Measurements from ENCODE around the gene SPATA19.
"Not testable (repeated sequence)": the region's sequence is repeated elsewhere in the genome, so short reads cannot be mapped to it uniquely, and the experiment has no call there.

Gene SPATA19, protein sequence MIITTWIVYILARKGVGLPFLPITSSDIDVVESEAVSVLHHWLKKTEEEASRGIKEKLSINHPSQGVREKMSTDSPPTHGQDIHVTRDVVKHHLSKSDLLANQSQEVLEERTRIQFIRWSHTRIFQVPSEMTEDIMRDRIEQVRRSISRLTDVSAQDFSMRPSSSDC

DNA sequence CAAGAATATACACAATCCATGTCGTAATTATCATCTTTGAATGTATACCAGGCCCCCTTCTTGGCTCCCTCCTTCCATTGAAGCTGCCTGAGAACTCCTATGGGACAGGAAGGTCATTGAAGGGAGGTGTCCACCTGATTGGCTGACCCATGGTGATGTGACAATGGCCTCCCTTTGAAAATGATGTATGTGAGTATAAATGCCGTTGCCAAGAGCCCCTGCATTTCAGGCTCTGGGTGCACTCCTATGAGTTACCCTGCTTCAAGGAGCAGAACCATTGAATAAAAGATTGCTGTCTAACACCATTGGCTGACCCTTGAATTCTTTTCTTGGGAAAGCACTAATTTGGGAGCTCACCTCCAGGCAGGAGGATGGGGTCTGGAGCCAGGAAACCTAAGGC is at the start of gene SPATA19:
SPATA19 (minus strand) TSS at position 101 of the 400 bp plus-strand sequence; CDS start at position 34, 67 bp downstream.
- no peak for DNase-seq

DNA sequence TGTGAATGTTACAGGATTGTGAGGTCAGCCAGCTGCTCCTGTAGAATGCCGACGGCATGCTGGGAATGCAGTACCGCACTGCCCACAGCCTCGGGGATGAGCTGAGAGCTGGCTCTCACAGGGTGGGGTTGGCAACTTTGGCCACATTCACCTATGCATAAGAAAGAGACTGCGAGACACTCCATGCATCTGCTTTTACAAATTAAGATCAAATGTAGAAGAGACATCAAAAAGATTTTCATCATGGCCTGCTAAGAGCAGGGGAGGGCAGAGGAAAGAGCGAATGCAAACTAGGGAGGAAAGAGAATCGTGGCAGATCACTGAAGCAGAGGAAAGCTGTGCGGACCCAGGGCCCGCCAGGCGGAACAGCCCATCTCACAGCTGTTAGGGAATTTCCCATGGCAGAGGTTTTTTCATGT is 49.8 kb upstream of the SPATA19 start:
- DNase-seq = no peak

- no peak for DNase-seq
Observed at GRCh38 chr11:133893381-133893780, 48.1 kb upstream of the SPATA19 start.

GRCh38 chr11:133892584-133893380 is 47.5 kb upstream of the SPATA19 start:
- DNase-seq = no peak

GRCh38 chr11:133892126-133892525 is 46.8 kb upstream of the SPATA19 start:
- DNase-seq = no peak

DNA sequence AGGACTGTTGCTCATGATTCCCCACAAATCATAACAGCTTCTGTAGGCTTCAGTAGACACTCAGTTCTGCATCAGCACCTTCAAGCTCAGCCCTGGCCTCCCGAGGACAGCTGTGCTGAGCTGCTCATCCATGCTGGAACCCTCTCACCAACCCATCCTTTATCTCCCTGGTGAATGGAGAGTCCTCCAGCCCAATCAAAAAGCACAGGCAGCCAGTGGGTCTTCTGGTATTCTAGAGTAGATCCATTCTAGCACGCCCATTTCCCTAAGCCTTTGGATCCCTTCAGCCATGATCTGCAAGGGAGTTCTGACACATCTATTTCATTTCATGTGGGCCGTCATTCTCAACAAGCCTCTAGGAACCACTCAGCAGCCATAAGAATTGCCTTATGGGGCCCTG is 44.6 kb upstream of the SPATA19 start:
- DNase-seq = no peak

- no peak for DNase-seq
Observed at GRCh38 chr11:133889188-133889587, 43.9 kb upstream of the SPATA19 start.

DNA sequence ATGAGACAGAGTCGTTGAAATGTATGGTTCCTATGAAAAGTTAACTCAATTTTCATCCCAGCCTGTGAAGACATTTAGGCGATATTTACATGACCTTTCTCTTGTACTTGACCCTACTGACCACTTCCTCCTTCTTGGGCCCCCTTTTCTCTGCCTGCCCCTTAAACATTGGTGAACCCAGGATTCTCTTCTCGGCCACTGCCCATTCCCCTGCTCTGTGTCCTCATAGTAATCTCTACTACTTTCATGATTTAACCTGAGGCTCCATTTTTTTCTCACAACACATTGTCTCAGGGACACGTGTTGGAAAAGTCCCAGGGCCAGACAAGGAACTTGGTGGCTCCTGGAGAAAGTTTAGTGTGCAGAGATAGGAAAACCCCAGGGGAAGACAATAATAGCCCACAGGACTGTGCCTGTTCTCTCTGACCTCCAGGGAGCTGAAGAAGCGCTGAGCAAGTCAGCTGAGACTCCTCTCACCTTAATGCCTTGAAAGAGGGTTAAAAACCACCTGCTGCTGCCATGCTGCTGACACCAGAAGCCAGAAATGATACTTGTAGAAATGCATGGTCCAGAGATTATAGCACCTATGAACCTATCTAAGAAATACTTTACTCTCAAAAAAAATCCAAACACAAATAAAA is 42.5 kb upstream of the SPATA19 start:
- no peak for DNase-seq

GRCh38 chr11:133886029-133886428 is 40.7 kb upstream of the SPATA19 start:
- DNase-seq = no peak

- no peak for DNase-seq
Observed at GRCh38 chr11:133872160-133872559, 26.8 kb upstream of the SPATA19 start.

DNA sequence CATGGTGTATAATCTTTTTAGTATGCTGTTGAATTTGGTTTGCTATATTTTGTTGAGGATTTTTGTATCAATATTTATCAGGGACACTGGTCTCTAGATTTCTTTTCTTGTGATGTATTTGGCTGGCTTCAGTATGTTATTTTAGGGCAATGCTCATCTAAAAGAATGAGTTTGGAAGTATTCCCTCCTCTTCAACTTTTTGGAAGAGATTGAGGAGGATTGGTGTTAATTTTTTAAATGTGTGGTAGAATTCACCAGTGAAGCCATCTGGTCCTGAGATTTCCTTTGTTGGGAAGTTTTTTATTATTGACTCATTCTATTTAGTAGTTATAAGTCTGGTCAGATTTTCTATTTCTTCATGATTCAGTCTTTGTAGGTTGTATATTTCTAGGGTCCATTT is 22.1 kb upstream of the SPATA19 start:
- no peak for DNase-seq

GRCh38 chr11:133865466-133865865 is 20.2 kb upstream of the SPATA19 start:
- DNase-seq = no peak

DNA sequence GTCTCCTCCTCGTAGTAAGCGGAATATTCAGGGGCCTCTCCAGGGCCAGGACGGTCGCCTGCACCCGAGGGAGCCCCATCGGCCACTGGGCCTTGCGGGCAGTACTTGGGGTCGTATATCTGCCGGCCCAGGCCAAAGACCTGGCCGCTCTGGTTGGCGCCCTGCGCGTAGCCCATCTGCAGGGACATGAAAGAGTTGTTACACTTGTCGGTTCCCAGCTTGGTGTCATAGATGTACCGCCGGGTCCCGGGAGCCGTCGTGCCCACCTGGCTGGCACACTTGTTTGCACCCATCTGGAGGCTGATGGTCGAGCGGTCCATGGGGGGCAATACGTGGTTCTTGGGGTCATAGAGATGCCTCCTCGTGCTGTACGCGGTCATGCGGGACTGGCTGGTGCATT is 19.4 kb upstream of the SPATA19 start:
- no peak for DNase-seq

DNA sequence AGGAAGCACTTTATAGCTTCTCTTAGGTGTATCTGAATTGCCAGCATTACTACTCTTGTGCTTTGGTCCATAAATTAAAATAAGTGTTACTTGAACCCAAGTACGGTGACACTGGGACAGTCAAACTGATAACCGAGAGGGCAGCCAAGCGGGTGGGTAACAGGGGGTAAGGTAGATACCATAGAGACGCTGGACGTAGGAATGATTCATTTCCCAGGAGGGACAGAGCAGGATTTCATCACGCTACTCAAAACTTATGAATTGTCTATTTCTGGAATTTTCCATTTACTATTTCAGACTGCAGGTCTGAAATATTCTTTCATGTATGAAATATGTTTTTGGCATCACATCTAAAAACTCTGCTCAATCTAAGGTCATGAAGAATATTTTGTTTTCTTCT is 14.8 kb upstream of the SPATA19 start:
- no peak for DNase-seq

DNA sequence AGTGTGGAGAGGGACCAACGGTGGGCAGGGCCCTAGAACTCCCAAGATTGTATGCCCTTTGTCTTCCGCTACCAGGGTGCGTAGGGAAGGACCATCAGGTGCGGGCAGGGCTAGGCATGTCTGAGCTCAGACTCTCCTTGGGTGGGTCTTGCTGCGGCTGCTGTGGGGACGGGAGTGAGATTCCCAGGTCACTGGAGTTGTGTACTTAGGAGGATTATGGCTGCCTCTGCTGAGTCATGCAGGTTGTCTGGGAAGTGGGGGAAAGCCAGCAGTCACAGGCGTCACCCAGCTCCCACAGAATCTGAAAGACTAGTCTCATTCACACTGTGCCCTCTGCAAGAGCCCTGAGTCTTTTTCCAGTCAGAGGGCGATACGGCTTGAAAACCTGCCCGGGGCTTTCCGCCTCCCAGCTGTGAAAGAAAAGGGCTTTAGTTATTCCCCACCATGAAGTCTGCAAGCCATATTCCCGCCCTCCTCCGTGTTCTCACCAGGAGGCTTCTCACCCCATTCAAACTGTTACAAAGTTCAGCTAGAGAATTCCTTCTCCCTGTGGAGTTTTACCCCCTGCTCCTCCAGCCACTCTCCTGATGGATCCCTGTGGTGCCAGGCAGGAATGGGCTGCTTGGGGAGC is 9.1 kb upstream of the SPATA19 start:
- DNase-seq = not testable (repeated sequence)

DNA sequence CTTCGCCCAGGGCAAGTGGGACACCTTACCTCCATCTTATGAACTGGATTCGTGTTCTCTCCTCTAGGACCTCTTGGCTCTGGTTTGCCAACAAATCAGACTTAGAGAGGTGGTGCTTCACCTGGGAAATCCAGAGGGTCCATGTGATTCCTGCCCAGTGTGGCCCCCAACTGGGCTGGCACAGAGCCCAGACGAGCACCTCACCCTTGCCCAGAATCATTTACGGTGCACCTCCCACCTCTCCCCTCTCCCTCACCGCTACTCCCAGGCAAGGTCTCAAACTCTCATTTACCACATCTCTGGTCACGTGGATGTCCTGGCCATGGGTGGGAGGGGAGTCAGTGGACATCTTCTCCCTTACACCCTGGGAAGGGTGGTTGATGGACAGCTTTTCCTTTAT is 1.1 kb downstream of the SPATA19 start:
- no peak for DNase-seq

- DNase-seq = no peak
Observed at GRCh38 chr11:133843454-133843987, 1.8 kb downstream of the SPATA19 start.

DNA sequence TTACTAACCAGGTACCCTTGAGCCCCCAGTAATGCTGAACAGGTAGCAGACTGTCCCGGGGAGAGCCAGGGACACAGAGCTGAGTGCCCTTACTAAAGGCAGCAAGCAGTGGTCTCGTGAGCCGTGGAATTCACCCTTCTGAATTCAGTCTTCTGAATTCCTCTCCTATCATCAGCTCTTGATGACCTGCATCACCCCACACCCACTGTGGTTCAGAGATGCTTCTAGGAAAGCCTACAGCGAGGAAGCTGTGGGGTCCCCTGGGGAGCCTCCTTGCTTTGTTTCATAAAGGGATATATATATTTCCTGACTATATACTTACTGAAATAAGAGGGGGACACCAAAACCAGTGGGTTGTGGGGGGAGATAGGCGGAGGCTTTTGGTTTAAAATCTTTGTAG is 2.6 kb downstream of the SPATA19 start:
- no peak for DNase-seq

- no peak for DNase-seq
Observed at GRCh38 chr11:133842053-133842452, 3.3 kb downstream of the SPATA19 start.

- no peak for DNase-seq
Observed at GRCh38 chr11:133841279-133842043, 3.9 kb downstream of the SPATA19 start.

DNA sequence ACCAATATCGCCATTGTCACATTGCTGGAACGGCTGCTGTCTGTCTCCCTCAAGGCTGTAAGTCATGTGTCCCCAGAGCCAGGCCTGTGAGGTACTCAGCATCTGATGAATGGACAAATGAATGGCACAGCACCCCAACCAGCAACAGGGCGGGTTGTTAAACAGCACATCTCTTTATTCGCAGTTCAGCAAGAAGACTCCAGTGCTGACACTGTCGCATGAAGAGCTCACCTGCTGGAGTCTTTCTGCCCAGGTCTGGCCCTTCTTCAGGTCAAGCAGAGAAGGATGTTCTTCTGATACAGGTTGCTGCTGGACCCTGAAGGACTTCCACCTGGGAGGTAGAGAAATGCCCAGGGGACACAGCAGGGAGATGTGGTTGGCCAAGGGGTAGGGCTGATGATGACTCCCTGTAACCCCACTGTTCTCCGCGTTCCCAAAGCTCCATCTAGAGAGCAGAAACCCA is 4.8 kb downstream of the SPATA19 start:
- DNase-seq = no peak

Measured in CD4-positive, alpha-beta T cell treated with Interleukin-4 for 1 hour (primary cell).